GM21381 (cell line): ENCODE data around the gene ETFA.
"Not testable (repeated sequence)": the region's sequence is repeated elsewhere in the genome, so short reads cannot be mapped to it uniquely, and the experiment has no call there.

Experiments used
- ATAC-seq: cut with Tn5 transposase; IDR thresholded peaks from one replicate; pipeline ENCODE4 v1.9.1; 2021; ENCODE audit warnings: mild to moderate bottlenecking, moderate library complexity; ENCODE audit not compliant: unreplicated experiment

Gene ETFA

GRCh38 chr15:76285241-76285825 lies 25.9 kb downstream of the ETFA start:
- ATAC-seq: no peak

- ATAC-seq: no peak
Observed at GRCh38 chr15:76282465-76282864, 28.8 kb downstream of the ETFA start.

GRCh38 chr15:76278651-76279050 lies 32.6 kb downstream of the ETFA start:
- no peak for ATAC-seq

- no peak for ATAC-seq
Observed at GRCh38 chr15:76274821-76275220, 36.4 kb downstream of the ETFA start.

GRCh38 chr15:76274226-76274625 lies 37.0 kb downstream of the ETFA start:
- no peak for ATAC-seq

- ATAC-seq: no peak
Observed at GRCh38 chr15:76270876-76271275, 40.4 kb downstream of the ETFA start.

GRCh38 chr15:76267077-76267476 lies 44.2 kb downstream of the ETFA start:
- no peak for ATAC-seq

- ATAC-seq: not testable (repeated sequence)
Observed at GRCh38 chr15:76265769-76266168, 45.5 kb downstream of the ETFA start.

- no peak for ATAC-seq
Observed at GRCh38 chr15:76260246-76260938, 50.9 kb downstream of the ETFA start.

GRCh38 chr15:76259392-76259791 lies 51.9 kb downstream of the ETFA start:
- ATAC-seq: no peak

GRCh38 chr15:76258460-76258859 lies 52.8 kb downstream of the ETFA start:
- ATAC-seq: no peak

GRCh38 chr15:76253691-76254473 lies 57.4 kb downstream of the ETFA start:
- no peak for ATAC-seq

- ATAC-seq: no peak
Observed at GRCh38 chr15:76252249-76252648, 59.0 kb downstream of the ETFA start.

GRCh38 chr15:76251717-76252116 lies 59.6 kb downstream of the ETFA start:
- no peak for ATAC-seq

GRCh38 chr15:76245072-76245610 lies 66.1 kb downstream of the ETFA start:
- ATAC-seq: no peak

GRCh38 chr15:76239786-76240185 lies 71.5 kb downstream of the ETFA start:
- ATAC-seq: no peak

GRCh38 chr15:76236350-76236749 lies 74.9 kb downstream of the ETFA start:
- no peak for ATAC-seq

GRCh38 chr15:76235186-76235826 lies 76.0 kb downstream of the ETFA start:
- no peak for ATAC-seq

- no peak for ATAC-seq
Observed at GRCh38 chr15:76234337-76234889, 76.9 kb downstream of the ETFA start.

GRCh38 chr15:76233921-76234320 lies 77.3 kb downstream of the ETFA start:
- no peak for ATAC-seq

- no peak for ATAC-seq
Observed at GRCh38 chr15:76229266-76229665, 82.0 kb downstream of the ETFA start.
